GM12892 (cell line): ENCODE data around the gene N4BP2L1. TPM values are rescaled to one million over a fixed set of nuclear protein-coding genes. Genes with fewer than 3 reads are reported as not detected.
A peak's percentile ranks its signal among the peaks of the same experiment; 100 is the strongest.

ENCODE experiments used
- DNase-seq: peaks from one replicate; pipeline ENCODE4 v3.0.0; 2011; ENCODE audit not compliant: insufficient read length
- FAIRE-seq: peaks from 2 replicates; lab custom pipeline; 2011; peaks lifted over from hg19 to GRCh38; lab: Jason Lieb, UNC
- POLR2A ChIP-seq: IDR thresholded peaks from 2 replicates; pipeline ENCODE4 v1.6.1; 2011; ENCODE audit warnings: low read depth, low read length, control low read depth
- POLR2AphosphoS5 ChIP-seq: IDR thresholded peaks from 2 replicates; pipeline ENCODE4 v1.6.1; 2011; ENCODE audit warnings: low read depth, low read length, control low read depth
- TAF1 ChIP-seq: IDR thresholded peaks from 2 replicates; pipeline ENCODE4 v1.6.1; 2011; ENCODE audit warnings: low read depth, mild to moderate bottlenecking, control low read depth, low read length, borderline replicate concordance
- polyA plus RNA-seq: library from polyadenylated mRNA; unstranded; fragments of >200 nt; gene quantifications from one replicate; pipeline ENCODE4 v1.2.1, GENCODE V29; 2012; ENCODE audit warnings: missing spikeins, inconsistent platforms; ENCODE audit not compliant: missing spikeins

The N4BP2L1 gene
- polyA plus RNA-seq: 26.8 TPM

DNA sequence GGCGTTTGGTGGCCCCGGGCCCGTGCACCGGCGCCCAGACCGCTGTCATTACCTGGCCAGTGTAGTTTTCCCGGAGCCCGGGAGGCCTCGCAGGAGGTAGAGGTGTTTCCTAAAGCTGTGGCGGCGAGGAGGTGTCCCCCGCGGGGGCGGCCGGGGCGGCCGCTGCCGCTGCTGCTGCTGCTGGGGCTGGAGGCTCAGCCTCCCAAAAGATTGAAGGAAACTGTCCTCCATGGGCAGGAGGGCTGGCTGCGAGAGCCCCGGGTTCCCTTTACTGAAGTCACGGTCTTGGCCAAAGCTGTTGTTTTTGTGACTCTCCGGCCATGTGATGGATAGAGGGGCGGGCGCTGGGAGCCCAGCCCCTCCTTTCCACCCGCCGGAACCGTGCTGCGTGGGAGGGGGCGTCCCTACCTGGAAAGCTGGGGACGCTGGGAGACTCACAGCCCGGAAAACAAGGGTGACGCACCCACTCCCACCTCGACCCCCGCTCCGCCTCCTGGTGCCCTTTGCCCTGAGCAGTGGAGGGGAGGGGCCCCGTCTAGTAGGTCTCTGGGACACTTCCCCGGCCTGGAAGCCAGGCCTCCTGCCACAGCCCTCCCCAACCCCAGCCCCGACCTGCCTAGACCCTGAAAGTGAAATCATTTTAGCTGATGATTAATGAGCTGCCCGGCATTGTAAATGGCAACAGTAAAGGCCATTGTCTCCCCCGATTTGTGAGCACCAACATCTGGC, at the start of gene N4BP2L1:
TSS of gene N4BP2L1 (minus strand) at position 279 of the 729 bp plus-strand sequence. CDS start at position 231, 48 bp downstream.
- TF ChIP-seq POLR2A: peak; percentile 86; the same call in 1 of the 2 replicates
- peak; percentile 52; the same call in 1 of the 2 replicates for TF ChIP-seq TAF1
- peak; percentile 79 for TF ChIP-seq POLR2AphosphoS5
- DNase-seq: peak; percentile 56

DNA sequence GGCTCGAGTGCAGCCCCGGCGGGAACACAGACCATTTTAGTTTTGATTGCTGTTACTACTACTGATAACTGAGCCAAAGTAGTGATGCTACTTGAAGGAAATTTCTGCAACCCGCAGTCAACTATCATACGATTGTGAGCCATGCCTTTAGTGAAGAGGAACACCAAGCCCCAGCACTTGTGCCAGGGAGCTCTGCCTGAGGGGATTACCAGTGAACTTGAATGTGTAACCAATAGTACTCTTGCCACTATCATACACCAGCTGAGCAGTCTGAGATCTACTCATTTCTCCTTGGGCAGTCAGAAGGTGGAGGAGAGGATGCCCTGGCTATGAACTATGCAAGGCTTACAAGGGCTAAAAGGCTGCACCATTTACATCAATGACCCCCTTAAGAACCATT, 49.0 kb upstream of the N4BP2L1 start:
- FAIRE-seq (no peak), DNase-seq (no peak)
- no peak for TF ChIP-seq POLR2AphosphoS5

More for the DNA sequence above, at the start of gene N4BP2L1:
- peak; percentile 95 for FAIRE-seq

DNA sequence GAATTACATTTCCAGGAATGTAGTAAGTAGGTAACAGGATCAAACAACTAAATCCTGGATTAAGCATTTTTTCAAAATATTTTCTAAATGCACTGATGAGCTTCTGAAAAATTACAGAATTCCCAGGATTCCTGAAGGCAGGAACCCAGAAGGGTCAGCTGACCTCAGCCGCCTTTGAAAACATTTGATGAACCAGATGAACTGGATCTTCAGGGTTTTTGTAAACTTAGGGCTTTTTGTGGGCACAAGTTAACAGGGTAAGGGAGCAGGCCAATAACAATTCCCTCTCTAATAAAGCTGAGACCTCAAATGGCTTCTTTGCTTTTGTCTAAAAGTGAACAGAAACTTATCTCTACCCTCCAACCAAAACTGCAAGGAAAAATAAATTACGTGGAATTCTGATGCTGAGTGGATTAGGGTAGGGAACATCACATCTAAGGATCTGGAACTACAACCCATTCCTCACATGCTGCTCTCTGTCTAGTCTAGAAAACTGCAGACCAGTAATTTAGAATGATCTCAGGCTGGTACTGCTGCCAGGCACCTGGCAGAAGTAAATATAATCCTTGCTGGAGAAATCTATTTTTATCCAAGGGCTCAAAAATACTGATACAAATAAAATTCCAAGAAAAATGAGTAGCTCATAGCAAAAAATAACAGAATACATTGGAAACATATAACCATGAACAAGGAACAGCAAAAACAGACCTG, 48.2 kb upstream of the N4BP2L1 start:
- no peak for FAIRE-seq
- no peak for DNase-seq
- TF ChIP-seq TAF1 (no peak), POLR2A (no peak)

DNA sequence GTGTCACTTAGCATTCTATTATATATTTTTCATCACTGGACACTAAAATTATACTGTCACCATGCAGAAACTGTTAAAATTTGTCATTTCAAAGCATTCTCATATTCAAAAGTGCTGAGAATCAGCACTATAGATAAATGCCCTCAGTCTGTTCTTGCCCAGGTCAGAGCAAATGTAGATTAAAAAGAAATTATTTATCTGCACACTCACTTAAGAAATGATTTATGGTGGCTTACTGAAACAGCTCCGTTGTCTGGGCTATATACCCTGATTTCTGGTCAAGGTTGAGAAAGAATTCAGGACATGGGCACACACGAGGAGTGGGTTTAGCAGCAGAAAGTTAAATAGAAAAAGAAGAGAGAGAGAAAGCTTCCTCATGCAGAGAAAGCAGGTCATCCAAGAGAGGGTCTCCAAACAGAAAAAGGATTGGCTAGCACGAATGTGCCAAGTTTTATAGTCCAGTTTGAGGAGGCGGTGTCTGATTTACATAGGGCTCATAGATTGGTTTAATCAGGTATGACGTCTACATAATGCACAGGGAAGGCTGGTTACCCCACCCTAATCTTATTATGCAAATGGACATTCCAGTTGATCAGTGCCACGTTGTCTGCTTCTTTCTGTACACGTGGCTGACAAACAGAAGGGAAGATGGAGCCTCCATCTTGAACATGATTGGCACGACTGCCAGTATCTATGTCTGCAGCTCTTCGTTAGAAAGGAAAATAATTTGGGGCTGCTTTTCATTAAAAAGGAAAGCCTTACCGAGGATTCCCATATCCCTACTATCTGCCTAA, 47.3 kb upstream of the N4BP2L1 start:
- TF ChIP-seq TAF1: no peak
- TF ChIP-seq POLR2A: no peak
- no peak for TF ChIP-seq POLR2AphosphoS5
- no peak for FAIRE-seq
- DNase-seq: no peak

DNA sequence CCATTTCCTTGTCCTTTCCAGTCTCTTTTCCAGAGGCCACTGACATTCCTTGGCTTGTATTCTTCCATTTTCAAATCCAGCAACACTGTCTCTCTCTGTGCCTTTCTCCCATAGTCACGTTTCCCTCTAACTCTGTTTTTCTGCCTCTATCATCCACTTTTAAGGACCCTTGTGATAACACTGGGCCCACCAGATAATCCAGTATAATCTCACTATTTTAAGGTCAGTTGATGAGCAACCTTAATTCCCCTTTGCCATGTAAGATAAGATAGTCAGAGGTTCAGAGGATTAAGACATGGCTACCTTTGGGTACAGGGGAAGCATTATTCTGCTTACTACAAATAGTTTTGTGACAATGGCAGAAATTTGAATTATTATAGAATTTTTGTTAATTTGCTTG, 45.7 kb upstream of the N4BP2L1 start:
- TF ChIP-seq TAF1 (no peak), POLR2AphosphoS5 (no peak), POLR2A (no peak)
- DNase-seq (no peak), FAIRE-seq (no peak)

- TF ChIP-seq POLR2A: no peak
- FAIRE-seq: no peak
- DNase-seq: no peak
Observed at GRCh38 chr13:32472194-32472621, 44.3 kb upstream of the N4BP2L1 start.

GRCh38 chr13:32471187-32471922, 43.4 kb upstream of the N4BP2L1 start:
- FAIRE-seq (peak; percentile 30), DNase-seq (no peak)
- TF ChIP-seq TAF1: no peak

- TF ChIP-seq POLR2A (no peak), TAF1 (no peak), POLR2AphosphoS5 (no peak)
- DNase-seq (no peak), FAIRE-seq (no peak)
Observed at GRCh38 chr13:32468502-32469142, 40.7 kb upstream of the N4BP2L1 start.

DNA sequence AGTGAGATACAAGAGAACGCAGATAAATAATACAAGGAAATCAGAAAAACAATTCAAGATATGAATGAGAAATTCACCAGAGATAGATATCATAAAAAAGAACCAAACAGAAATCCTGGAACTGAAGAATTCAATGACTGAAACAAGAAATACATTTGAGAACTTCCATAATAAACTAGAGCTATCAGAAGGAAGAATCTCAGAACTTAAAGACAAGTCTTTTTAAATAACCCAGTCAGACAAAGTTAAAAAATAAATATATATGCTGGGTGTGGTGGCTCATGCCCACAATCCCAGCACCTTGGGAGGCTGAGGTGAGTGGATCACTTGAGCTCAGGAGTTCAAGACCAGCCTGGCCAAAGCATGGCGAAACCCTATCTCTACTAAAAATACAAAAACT, 28.7 kb upstream of the N4BP2L1 start:
- no peak for TF ChIP-seq POLR2A
- FAIRE-seq (no peak), DNase-seq (no peak)

DNA sequence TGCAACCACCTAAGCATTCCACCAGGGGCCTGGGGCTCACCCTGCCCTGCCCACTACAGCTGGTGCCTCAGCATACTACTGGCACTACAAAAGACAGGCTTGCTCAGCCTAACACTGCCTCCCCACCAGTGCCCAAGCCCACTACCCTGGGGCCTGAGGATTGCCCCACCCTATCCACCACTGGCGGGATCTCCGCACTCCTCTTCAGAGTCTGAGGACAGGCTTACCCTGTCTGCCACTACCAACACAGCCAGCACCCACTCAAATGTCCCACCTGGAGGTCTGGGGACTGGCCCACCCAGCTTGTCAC, 27.6 kb upstream of the N4BP2L1 start:
- TF ChIP-seq POLR2A (no peak), POLR2AphosphoS5 (no peak), TAF1 (no peak)
- FAIRE-seq (no peak), DNase-seq (no peak)

DNA sequence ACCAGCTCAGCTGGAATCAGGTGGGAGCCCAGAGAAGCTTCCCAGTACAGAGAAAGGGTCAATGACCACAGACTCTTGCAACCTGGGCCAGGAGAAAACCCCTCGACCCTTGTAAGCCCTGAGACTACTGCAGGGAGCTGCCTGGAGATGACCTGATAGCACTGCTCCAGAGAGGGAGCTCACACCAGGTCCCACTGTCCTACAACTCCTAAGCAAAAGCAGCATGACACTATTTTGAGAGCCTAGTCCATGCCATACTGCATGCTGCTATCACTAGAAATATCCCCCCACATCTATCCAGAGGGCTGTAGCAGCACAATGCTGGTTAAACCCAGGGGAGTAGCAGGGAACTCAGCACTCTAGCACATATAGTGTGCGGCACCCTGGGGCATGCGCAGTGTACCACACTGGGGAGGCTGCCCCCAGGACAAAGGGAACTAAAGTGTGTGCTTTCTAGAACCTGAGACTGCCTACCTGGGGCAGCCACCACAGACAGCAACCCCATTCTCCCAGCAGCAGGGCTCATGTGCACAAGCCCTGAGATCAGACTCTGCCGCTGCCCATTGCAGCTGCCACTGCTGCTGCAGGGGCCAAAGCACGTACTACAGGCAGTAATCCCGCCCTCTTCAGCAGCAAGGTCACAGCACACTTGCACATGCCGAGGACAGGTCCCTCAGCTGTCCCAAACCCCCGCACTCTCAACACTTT, 27.1 kb upstream of the N4BP2L1 start:
- no peak for DNase-seq
- TF ChIP-seq POLR2AphosphoS5 (no peak), POLR2A (no peak), TAF1 (no peak)
- no peak for FAIRE-seq
